ENCODE data around the gene CUX1. TPM values are rescaled to one million over a fixed set of nuclear protein-coding genes. Genes with fewer than 3 reads are reported as not detected.

The CUX1 gene
- total and polyA plus RNA-seq, 2 of the 13 experiments (the other 11 are each of a cell fraction or from before 2014, with no cell fraction given), result 13.7 to 14.9 TPM

DNA sequence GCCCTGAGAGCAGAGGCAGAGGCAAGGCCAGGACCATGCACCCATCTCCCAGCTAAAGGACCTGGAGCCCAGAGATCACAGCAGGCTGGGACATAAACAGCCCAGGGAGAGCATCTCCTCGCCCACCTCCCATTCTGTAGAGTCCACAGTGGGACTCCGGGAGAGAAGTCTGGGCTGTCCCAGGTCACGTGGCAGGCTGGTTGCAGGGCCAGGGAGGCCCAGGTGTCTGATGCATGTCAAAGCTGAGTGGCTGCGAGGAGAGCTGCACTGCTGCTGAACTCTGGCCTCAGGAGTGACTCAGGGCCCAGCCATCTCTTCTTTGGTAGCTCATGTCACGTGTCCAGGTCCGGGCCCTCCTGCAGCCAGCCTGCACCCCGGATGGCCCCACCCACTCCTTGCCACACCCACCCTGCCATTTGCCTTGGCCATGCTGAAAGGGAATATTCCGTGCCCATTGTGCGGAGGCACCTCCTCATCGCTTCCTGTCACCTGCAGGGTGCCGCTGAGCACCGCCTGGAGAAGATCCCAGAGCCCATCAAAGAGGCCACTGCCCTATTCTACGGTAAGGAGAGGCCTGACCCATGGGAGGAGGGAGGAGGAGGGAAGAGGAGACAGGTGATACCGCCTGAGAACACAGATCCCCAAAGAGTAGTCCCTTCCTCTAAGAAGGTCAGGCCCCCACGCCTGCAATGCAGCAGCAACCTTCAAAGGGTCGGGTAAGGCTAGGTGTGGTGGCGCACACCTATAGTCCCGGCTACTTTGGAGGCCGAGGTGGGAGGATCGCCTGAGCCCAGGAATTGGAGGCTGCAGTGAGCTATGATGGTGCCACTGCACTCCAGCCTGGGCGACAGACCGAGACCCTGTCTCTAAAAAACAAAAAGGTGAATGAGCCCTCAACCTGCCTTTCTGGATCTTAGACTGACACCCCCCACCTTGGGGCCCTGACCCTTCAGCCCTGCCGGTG, 456.6 kb downstream of the CUX1 start (continued):
- no peak for TF ChIP-seq MBNL3 (CRISPR knock-in tag; conservative IDR thresholded peaks at IDR 0.05)
- TF ChIP-seq ISL2 (CRISPR knock-in tag; IDR thresholded peaks at IDR 0.05), result no peak
- no peak for TF ChIP-seq MAFK (conservative IDR thresholded peaks at IDR 0.05 in 1 of 2, IDR thresholded peaks at IDR 0.05 in 1 of 2; ENCODE audit: low read length in 2 of 2)
- TF ChIP-seq ZNF761 (CRISPR knock-in tag; conservative IDR thresholded peaks at IDR 0.05), result peak; percentile 28; the same call in 1 of the 2 replicates
- peak; percentile 97 for TF ChIP-seq FOSL2 (CRISPR knock-in tag; IDR thresholded peaks at IDR 0.05)
- no peak for TF ChIP-seq ZNF780A (CRISPR knock-in tag; IDR thresholded peaks at IDR 0.05)
- TF ChIP-seq, protein P1, sequence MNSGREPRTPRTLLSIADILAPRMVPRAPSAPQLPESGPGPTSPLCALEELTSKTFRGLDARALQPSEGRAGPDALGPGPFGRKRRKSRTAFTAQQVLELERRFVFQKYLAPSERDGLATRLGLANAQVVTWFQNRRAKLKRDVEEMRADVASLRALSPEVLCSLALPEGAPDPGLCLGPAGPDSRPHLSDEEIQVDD (CRISPR knock-in tag; IDR thresholded peaks at IDR 0.05; ENCODE audit: borderline replicate concordance), result no peak
- no peak for TF ChIP-seq FOXJ3 (CRISPR knock-in tag; IDR thresholded peaks at IDR 0.05; ENCODE audit: borderline replicate concordance)
- no peak for TF ChIP-seq ZNF552 (CRISPR knock-in tag; IDR thresholded peaks at IDR 0.05; ENCODE audit: borderline replicate concordance)
- TF ChIP-seq HES4 (CRISPR knock-in tag; IDR thresholded peaks at IDR 0.05; ENCODE audit: borderline replicate concordance), result no peak
- TF ChIP-seq KDM5A (IDR thresholded peaks at IDR 0.05; ENCODE audit: borderline replicate concordance, low read length), result no peak
- TF ChIP-seq, protein P2, sequence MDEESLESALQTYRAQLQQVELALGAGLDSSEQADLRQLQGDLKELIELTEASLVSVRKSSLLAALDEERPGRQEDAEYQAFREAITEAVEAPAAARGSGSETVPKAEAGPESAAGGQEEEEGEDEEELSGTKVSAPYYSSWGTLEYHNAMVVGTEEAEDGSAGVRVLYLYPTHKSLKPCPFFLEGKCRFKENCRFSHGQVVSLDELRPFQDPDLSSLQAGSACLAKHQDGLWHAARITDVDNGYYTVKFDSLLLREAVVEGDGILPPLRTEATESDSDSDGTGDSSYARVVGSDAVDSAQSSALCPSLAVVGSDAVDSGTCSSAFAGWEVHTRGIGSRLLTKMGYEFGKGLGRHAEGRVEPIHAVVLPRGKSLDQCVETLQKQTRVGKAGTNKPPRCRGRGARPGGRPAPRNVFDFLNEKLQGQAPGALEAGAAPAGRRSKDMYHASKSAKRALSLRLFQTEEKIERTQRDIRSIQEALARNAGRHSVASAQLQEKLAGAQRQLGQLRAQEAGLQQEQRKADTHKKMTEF (CRISPR knock-in tag; IDR thresholded peaks at IDR 0.05), result peak; percentile 72; the same call in 1 of the 2 replicates
- no peak for TF ChIP-seq RBFOX2 (IDR thresholded peaks at IDR 0.05; ENCODE audit: low read depth, low read length)
- TF ChIP-seq ZNF446 (CRISPR knock-in tag; IDR thresholded peaks at IDR 0.05), result no peak
- TF ChIP-seq JUNB (CRISPR knock-in tag; IDR thresholded peaks at IDR 0.05; ENCODE audit: borderline replicate concordance), result no peak
- no peak for TF ChIP-seq ETV6 (CRISPR knock-in tag; conservative IDR thresholded peaks at IDR 0.05)
- no peak for TF ChIP-seq ZBTB7B (CRISPR knock-in tag; IDR thresholded peaks at IDR 0.05)
- TF ChIP-seq, protein P3, sequence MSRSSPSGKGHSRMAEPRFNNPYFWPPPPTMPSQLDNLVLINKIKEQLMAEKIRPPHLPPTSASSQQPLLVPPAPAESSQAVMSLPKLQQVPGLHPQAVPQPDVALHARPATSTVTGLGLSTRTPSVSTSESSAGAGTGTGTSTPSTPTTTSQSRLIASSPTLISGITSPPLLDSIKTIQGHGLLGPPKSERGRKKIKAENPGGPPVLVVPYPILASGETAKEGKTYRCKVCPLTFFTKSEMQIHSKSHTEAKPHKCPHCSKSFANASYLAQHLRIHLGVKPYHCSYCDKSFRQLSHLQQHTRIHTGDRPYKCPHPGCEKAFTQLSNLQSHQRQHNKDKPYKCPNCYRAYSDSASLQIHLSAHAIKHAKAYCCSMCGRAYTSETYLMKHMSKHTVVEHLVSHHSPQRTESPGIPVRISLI (CRISPR knock-in tag; IDR thresholded peaks at IDR 0.05; ENCODE audit: borderline replicate concordance), result 0 out of 2 replicates have a peak, but pooled peaks have one; percentile 26
- no peak for TF ChIP-seq KLF13 (CRISPR knock-in tag; IDR thresholded peaks at IDR 0.05)
- no peak for TF ChIP-seq ZNF670 (CRISPR knock-in tag; IDR thresholded peaks at IDR 0.05; ENCODE audit: borderline replicate concordance)
- no peak for TF ChIP-seq RAD21 (CRISPR knock-in tag; IDR thresholded peaks at IDR 0.05)
- TF ChIP-seq, protein P4, sequence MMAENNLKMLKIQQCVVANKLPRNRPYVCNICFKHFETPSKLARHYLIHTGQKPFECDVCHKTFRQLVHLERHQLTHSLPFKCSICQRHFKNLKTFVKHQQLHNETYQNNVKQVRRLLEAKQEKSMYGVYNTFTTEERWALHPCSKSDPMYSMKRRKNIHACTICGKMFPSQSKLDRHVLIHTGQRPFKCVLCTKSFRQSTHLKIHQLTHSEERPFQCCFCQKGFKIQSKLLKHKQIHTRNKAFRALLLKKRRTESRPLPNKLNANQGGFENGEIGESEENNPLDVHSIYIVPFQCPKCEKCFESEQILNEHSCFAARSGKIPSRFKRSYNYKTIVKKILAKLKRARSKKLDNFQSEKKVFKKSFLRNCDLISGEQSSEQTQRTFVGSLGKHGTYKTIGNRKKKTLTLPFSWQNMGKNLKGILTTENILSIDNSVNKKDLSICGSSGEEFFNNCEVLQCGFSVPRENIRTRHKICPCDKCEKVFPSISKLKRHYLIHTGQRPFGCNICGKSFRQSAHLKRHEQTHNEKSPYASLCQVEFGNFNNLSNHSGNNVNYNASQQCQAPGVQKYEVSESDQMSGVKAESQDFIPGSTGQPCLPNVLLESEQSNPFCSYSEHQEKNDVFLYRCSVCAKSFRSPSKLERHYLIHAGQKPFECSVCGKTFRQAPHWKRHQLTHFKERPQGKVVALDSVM (CRISPR knock-in tag; IDR thresholded peaks at IDR 0.05), result peak; percentile 96
- no peak for TF ChIP-seq NFRKB (IDR thresholded peaks at IDR 0.05)
- TF ChIP-seq ZKSCAN5 (CRISPR knock-in tag; IDR thresholded peaks at IDR 0.05), result no peak
- TF ChIP-seq SP4 (CRISPR knock-in tag; IDR thresholded peaks at IDR 0.05), result peak; percentile 62; the same call in 1 of the 2 replicates
- peak; percentile 62; the same call in 1 of the 2 replicates for TF ChIP-seq ZNF782 (CRISPR knock-in tag; IDR thresholded peaks at IDR 0.05; ENCODE audit: borderline replicate concordance)
